PC-9 (cell line): Measurements from ENCODE around the gene CAPRIN1. TPM values are rescaled to one million over a fixed set of nuclear protein-coding genes. Genes with fewer than 3 reads are reported as not detected.

ENCODE experiments used
- BruUV-seq: library from RNA; stranded (reverse); fragments of 400-500 nt; replicated peaks from 2 replicates; lab custom pipeline; 2021; lab: Mats Ljungman, UMichigan
- CTCF ChIA-PET: fragments of 300-600 bp; sonication (Branson Sonifier 250); formaldehyde crosslinking; loops from one replicate; lab custom pipeline; 2022; ENCODE audit warnings: antibody characterized with exemption; lab: Charles Lee
- POLR2A ChIA-PET: fragments of 300-600 bp; sonication (Branson Sonifier 250); formaldehyde crosslinking; loops from one replicate; lab custom pipeline; 2022; ENCODE audit warnings: antibody characterized with exemption; ENCODE audit not compliant: unreplicated experiment; lab: Charles Lee
- DNase-seq, 2 experiments: peaks; one replicate each; pipeline versions ENCODE4 v3.0.0 to v3.0.0-alpha.2; 2015 to 2022; ENCODE audit warnings: mixed read lengths in 1 of 2
- H2AFZ ChIP-seq: fragments of 200-600 bp; sonication (generic); 2 replicates; pipeline ENCODE4 v1.8.1; 2017; ENCODE audit warnings: antibody characterized with exemption
- H3F3A ChIP-seq: fragments of 200-600 bp; sonication (generic); 2 replicates; pipeline ENCODE4 v1.8.1; 2017; ENCODE audit warnings: antibody characterized with exemption, mild to moderate bottlenecking, low read depth; ENCODE audit not compliant: insufficient read depth
- H3K27ac ChIP-seq: fragments of 200-600 bp; sonication (generic); 2 replicates; pipeline ENCODE4 v1.6.1; 2016; ENCODE audit warnings: mixed run types
- H3K27me3 ChIP-seq: fragments of 200-600 bp; sonication (generic); 2 replicates; pipeline ENCODE4 v1.6.1; 2016; ENCODE audit warnings: low read depth, mixed run types; ENCODE audit not compliant: insufficient read depth
- H3K36me3 ChIP-seq: fragments of 200-600 bp; sonication (generic); 2 replicates; pipeline ENCODE4 v1.6.1; 2016; ENCODE audit warnings: low read depth, mixed run types
- H3K4me1 ChIP-seq: fragments of 200-600 bp; sonication (generic); replicated peaks from 2 replicates; pipeline ENCODE4 v1.6.1; 2016; ENCODE audit warnings: mixed run types; ENCODE audit not compliant: insufficient read depth
- H3K4me2 ChIP-seq: fragments of 200-600 bp; sonication (generic); 2 replicates; pipeline ENCODE4 v1.6.1; 2017; ENCODE audit warnings: mixed run types
- H3K4me3 ChIP-seq: fragments of 200-600 bp; sonication (generic); 2 replicates; pipeline ENCODE4 v1.6.1; 2016; ENCODE audit warnings: mixed run types
- H3K79me2 ChIP-seq: fragments of 200-600 bp; sonication (generic); 2 replicates; pipeline ENCODE4 v1.6.1; 2017; ENCODE audit warnings: low read depth, mixed run types
- H3K9me2 ChIP-seq: fragments of 200-600 bp; sonication (generic); 2 replicates; pipeline ENCODE4 v1.8.1; 2017; ENCODE audit warnings: mild to moderate bottlenecking; ENCODE audit not compliant: insufficient read depth
- H3K9me3 ChIP-seq: fragments of 200-600 bp; sonication (generic); 2 replicates; pipeline ENCODE4 v1.8.1; 2016; ENCODE audit warnings: low read depth; ENCODE audit not compliant: insufficient read depth
- H4K20me1 ChIP-seq: fragments of 200-600 bp; sonication (generic); 2 replicates; pipeline ENCODE4 v1.8.1; 2017; ENCODE audit not compliant: insufficient read depth
- EZH2 ChIP-seq: fragments of 200-600 bp; sonication (generic); IDR thresholded peaks from 2 replicates; pipeline ENCODE4 v1.8.0; 2017; ENCODE audit warnings: antibody characterized with exemption, low read depth
- intact Hi-C: fragments of 100-400 bp; cut with micrococcal nuclease; formaldehyde crosslinking; loops from one replicate; pipeline ENCODE4 v1.10.0; 2022; ENCODE audit not compliant: unreplicated experiment
- total RNA-seq: library from RNA; stranded (reverse); gene quantifications from 2 replicates; pipeline ENCODE4 v1.2.3, GENCODE V29; 2021
- TF ChIP-seq, protein P1 (sequence below): fragments of 200-600 bp; sonication (generic); conservative IDR thresholded peaks from 2 replicates; pipeline ENCODE4 v1.6.1; 2017; ENCODE audit warnings: mixed run types, antibody characterized with exemption, mild to moderate bottlenecking, moderate library complexity

The CAPRIN1 gene
- total RNA-seq, 1 experiment from 2014 or later, result 289 TPM

DNA sequence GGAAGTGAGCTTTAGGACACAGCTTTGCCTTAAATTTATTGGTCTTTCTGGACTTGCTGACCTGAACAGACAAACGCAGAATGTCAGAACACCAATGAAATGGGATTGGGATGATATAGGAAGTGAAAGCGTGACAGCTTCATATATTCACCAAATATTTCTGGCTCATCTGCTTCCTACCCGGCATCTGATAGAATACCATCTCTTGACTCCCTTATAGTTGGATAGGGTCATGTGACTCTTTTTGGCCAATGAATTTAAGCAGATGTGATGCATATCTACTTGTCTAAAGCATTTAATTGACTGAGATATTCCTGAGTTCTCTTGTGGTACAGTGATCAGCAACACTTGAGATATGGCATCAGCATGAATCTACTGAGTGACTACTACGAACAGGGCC, 2.5 kb upstream of the CAPRIN1 start:
- intact Hi-C loops, result loop anchor here (5.0 kb wide), 1 partner anchor 1088 kb away; the partner anchor contains the start of gene CD44

GRCh38 chr11:34050581-34051348, 766 bp upstream of the CAPRIN1 start:
- DNase-seq, result peak in 1 of 2 experiments; percentile 54
- TSS peak; percentile 23 for BruUV-seq
- CTCF ChIA-PET, result interaction anchor here (0.6 kb wide), 1 partner anchor 63 kb away, joined by 13 read pairs; no protein-coding TSS in a partner anchor

More for the DNA sequence above, 2.5 kb upstream of the CAPRIN1 start:
- H3K4me2 ChIP-seq, result no peak overlapping the region
- peaks cover 37% of the 10 kb centered on the region for H3F3A ChIP-seq
- 0 out of 2 replicates have a peak, but pooled peaks cover 4% of the 10 kb centered on the region for H3K36me3 ChIP-seq
- no peak overlapping the region for H3K4me3 ChIP-seq
- ChIA-PET POLR2A (interaction anchor here (0.6 kb wide), 1 partner anchor 1155 kb away, joined by 3 read pairs; no protein-coding TSS in a partner anchor), CTCF (no interaction called here)
- H3K9me3 ChIP-seq, result no peaks in the 10 kb centered on the region
- BruUV-seq, result no TSS peak
- H2AFZ ChIP-seq, result no peak overlapping the region
- peaks cover 32% of the 10 kb centered on the region for H3K4me1 ChIP-seq
- no peak for TF ChIP-seq EZH2
- TF ChIP-seq, protein P1, sequence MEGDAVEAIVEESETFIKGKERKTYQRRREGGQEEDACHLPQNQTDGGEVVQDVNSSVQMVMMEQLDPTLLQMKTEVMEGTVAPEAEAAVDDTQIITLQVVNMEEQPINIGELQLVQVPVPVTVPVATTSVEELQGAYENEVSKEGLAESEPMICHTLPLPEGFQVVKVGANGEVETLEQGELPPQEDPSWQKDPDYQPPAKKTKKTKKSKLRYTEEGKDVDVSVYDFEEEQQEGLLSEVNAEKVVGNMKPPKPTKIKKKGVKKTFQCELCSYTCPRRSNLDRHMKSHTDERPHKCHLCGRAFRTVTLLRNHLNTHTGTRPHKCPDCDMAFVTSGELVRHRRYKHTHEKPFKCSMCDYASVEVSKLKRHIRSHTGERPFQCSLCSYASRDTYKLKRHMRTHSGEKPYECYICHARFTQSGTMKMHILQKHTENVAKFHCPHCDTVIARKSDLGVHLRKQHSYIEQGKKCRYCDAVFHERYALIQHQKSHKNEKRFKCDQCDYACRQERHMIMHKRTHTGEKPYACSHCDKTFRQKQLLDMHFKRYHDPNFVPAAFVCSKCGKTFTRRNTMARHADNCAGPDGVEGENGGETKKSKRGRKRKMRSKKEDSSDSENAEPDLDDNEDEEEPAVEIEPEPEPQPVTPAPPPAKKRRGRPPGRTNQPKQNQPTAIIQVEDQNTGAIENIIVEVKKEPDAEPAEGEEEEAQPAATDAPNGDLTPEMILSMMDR, result no peak
- no peaks in the 10 kb centered on the region for H3K27me3 ChIP-seq
- H3K9me2 ChIP-seq, result no peaks in the 10 kb centered on the region
- H3K27ac ChIP-seq, result no peak overlapping the region
- peaks cover 5% of the 10 kb centered on the region; the same call in 1 of the 2 replicates for H4K20me1 ChIP-seq
- no peak for DNase-seq
- peaks cover 19% of the 10 kb centered on the region for H3K79me2 ChIP-seq

GRCh38 chr11:34052036-34052607, 591 bp downstream of the CAPRIN1 start:
- ChIA-PET CTCF (no interaction called here), POLR2A (interaction anchor here (0.8 kb wide), 1 partner anchor 349 kb away, joined by 6 read pairs; no protein-coding TSS in a partner anchor)
- Histone ChIP-seq H3K9me2 (no peaks in the 10 kb centered on the region), H3K4me2 (peak overlapping the region; percentile 86), H3K36me3 (peaks cover 30% of the 10 kb centered on the region), H3F3A (peaks cover 31% of the 10 kb centered on the region), H3K4me3 (peak overlapping the region; percentile 72), H3K4me1 (peaks cover 45% of the 10 kb centered on the region), H3K27me3 (no peaks in the 10 kb centered on the region), H4K20me1 (peaks cover 36% of the 10 kb centered on the region), H3K9me3 (no peaks in the 10 kb centered on the region), H3K27ac (peak overlapping the region; percentile 94), H2AFZ (peak overlapping the region; percentile 86), H3K79me2 (peaks cover 50% of the 10 kb centered on the region)
- peak; percentile 74 to 91 for DNase-seq
- BruUV-seq, result no TSS peak
- TF ChIP-seq, protein P1, result no peak
- TF ChIP-seq EZH2, result no peak
- intact Hi-C loops, result no loop called here

More at GRCh38 chr11:34050581-34051348, 766 bp upstream of the CAPRIN1 start:
- Histone ChIP-seq H4K20me1 (peaks cover 23% of the 10 kb centered on the region), H3F3A (peaks cover 24% of the 10 kb centered on the region), H3K79me2 (peaks cover 36% of the 10 kb centered on the region), H3K4me3 (peak overlapping the region; percentile 72), H3K36me3 (peaks cover 17% of the 10 kb centered on the region; the same call in 1 of the 2 replicates), H3K4me2 (peak overlapping the region; percentile 85), H2AFZ (peak overlapping the region; percentile 83), H3K27me3 (no peaks in the 10 kb centered on the region), H3K9me2 (no peaks in the 10 kb centered on the region), H3K9me3 (no peaks in the 10 kb centered on the region), H3K27ac (peak overlapping the region; percentile 94), H3K4me1 (peaks cover 35% of the 10 kb centered on the region)
- no peak for TF ChIP-seq EZH2
- TF ChIP-seq, protein P1, result no peak
- POLR2A ChIA-PET, result interaction anchor here (0.5 to 0.8 kb wide), 6 partner anchors 15 to 398 kb away, joined by 3 to 11 read pairs (median 4); no protein-coding TSS in a partner anchor
- intact Hi-C loops, result loop anchor here (2.0 kb wide), 1 partner anchor 308 kb away; the partner anchor contains the start of gene ABTB2
